DND-41 (cell line): ENCODE data around the gene COQ8B.

Source experiments
- ATAC-seq: fragments of 200-7000 bp; cut with Tn5 transposase; 3 replicates; pipeline ENCODE4 v1.9.1; 2021; ENCODE audit warnings: low read depth; ENCODE audit not compliant: insufficient read depth
- DNase-seq: peaks from one replicate; pipeline ENCODE4 v3.0.0-alpha.2; 2020
- H2AFZ ChIP-seq: 2 replicates; pipeline ENCODE4 v1.6.0; 2012; ENCODE audit warnings: low read depth, low read length
- H3K27ac ChIP-seq: 2 replicates; pipeline ENCODE4 v1.5.1; 2012; ENCODE audit warnings: low read length, inconsistent platforms
- H3K27me3 ChIP-seq: fragments of 200-600 bp; sonication (generic); 2 replicates; pipeline ENCODE4 v1.6.0; 2012; ENCODE audit warnings: low read length, mild to moderate bottlenecking, inconsistent platforms; ENCODE audit not compliant: insufficient read depth, poor library complexity
- H3K36me3 ChIP-seq: 2 replicates; pipeline ENCODE4 v1.5.1; 2012; ENCODE audit warnings: low read length, inconsistent platforms; ENCODE audit not compliant: insufficient read depth
- H3K4me1 ChIP-seq: 2 replicates; pipeline ENCODE4 v1.5.1; 2012; ENCODE audit warnings: mild to moderate bottlenecking, low read length; ENCODE audit not compliant: insufficient read depth
- H3K4me2 ChIP-seq: 2 replicates; pipeline ENCODE4 v1.6.0; 2012; ENCODE audit warnings: mild to moderate bottlenecking, moderate library complexity, low read length, inconsistent platforms; ENCODE audit not compliant: insufficient read depth
- H3K4me3 ChIP-seq, 2 experiments: fragments of 200-600 bp in 1 of 2; shearing (Covaris generic) in 1 of 2; 2 replicates each; pipeline ENCODE4 v1.5.1; 2012 to 2016; ENCODE audit warnings: inconsistent platforms in 2 of 2, low read length in 2 of 2, mild to moderate bottlenecking in 2 of 2, low read depth in 1 of 2, moderate library complexity in 1 of 2
- H3K79me2 ChIP-seq: 2 replicates; pipeline ENCODE4 v1.6.0; 2012; ENCODE audit warnings: low read length, inconsistent platforms; ENCODE audit not compliant: insufficient read depth
- H3K9ac ChIP-seq: 2 replicates; pipeline ENCODE4 v1.6.0; 2012; ENCODE audit warnings: low read depth, mild to moderate bottlenecking, inconsistent platforms, low read length, moderate library complexity
- H3K9me3 ChIP-seq: 2 replicates; pipeline ENCODE4 v1.5.1; 2012; ENCODE audit warnings: low read length, moderate library complexity, mild to moderate bottlenecking, inconsistent platforms; ENCODE audit not compliant: insufficient read depth, severe bottlenecking
- H4K20me1 ChIP-seq: 2 replicates; pipeline ENCODE4 v1.6.0; 2012; ENCODE audit warnings: low read length; ENCODE audit not compliant: insufficient read depth
- CTCF ChIP-seq: IDR thresholded peaks from 2 replicates; pipeline ENCODE4 v1.5.1; 2012; ENCODE audit warnings: borderline replicate concordance, low read length, moderate library complexity, mild to moderate bottlenecking; ENCODE audit not compliant: poor library complexity, severe bottlenecking; ENCODE audit errors: extremely low read depth
- EZH2 ChIP-seq: IDR thresholded peaks from 3 replicates; pipeline ENCODE4 v1.6.1; 2012; ENCODE audit warnings: borderline replicate concordance, low read depth, mild to moderate bottlenecking, moderate library complexity, low read length, inconsistent platforms; ENCODE audit not compliant: severe bottlenecking

Gene COQ8B

GRCh38 chr19:40743926-40744325, 27.2 kb upstream of the COQ8B start:
- H3K4me2 ChIP-seq: no peak overlapping the region
- H3K79me2 ChIP-seq: peaks cover 14% of the 10 kb centered on the region
- DNase-seq: no peak
- no peak for ATAC-seq
- no peak overlapping the region for H2AFZ ChIP-seq
- H3K4me1 ChIP-seq: peaks cover 14% of the 10 kb centered on the region
- no peak for TF ChIP-seq EZH2
- no peak for TF ChIP-seq CTCF
- no peak overlapping the region for H3K4me3 ChIP-seq
- no peak overlapping the region for H3K9ac ChIP-seq
- no peak overlapping the region for H3K27ac ChIP-seq
- no peaks in the 10 kb centered on the region for H3K9me3 ChIP-seq
- peaks cover 24% of the 10 kb centered on the region for H3K36me3 ChIP-seq
- H3K27me3 ChIP-seq: no peaks in the 10 kb centered on the region
- H4K20me1 ChIP-seq: no peaks in the 10 kb centered on the region

GRCh38 chr19:40742886-40743285, 26.2 kb upstream of the COQ8B start:
- Histone ChIP-seq H3K4me2 (no peak overlapping the region), H2AFZ (no peak overlapping the region), H3K9me3 (no peaks in the 10 kb centered on the region), H3K36me3 (peaks cover 24% of the 10 kb centered on the region), H4K20me1 (no peaks in the 10 kb centered on the region), H3K79me2 (peaks cover 4% of the 10 kb centered on the region), H3K9ac (no peak overlapping the region), H3K4me3 (no peak overlapping the region), H3K4me1 (peaks cover 3% of the 10 kb centered on the region; the same call in 1 of the 2 replicates), H3K27me3 (no peaks in the 10 kb centered on the region), H3K27ac (no peak overlapping the region)
- DNase-seq: no peak
- no peak for ATAC-seq
- TF ChIP-seq CTCF (no peak), EZH2 (no peak)

DNA sequence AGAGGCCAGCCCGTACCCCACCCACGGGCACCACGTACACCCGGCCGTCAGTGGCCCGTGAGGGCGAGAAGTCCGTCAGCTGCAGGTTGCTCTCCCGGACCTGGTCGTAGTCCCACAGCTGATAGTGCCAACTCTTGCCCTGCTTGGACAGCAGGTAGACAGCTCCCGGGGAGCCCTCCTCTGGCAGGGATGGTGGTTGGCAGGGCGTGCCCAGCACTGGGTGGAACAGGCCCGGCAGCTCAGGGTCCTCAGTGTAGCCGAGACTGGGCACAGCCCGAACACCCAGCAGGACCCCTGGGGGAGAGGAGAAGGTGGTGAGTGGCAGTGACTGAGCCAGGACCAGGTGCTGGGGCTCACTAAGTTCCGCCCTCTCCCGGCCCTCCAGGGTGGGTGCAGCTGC, 25.8 kb upstream of the COQ8B start:
- TF ChIP-seq CTCF (no peak), EZH2 (no peak)
- no peak overlapping the region for H3K4me2 ChIP-seq
- DNase-seq (no peak), ATAC-seq (peak; percentile 27; the same call in 1 of the 3 replicates)
- peaks cover 27% of the 10 kb centered on the region for H3K36me3 ChIP-seq
- H3K9me3 ChIP-seq: no peaks in the 10 kb centered on the region
- no peak overlapping the region for H3K27ac ChIP-seq
- H2AFZ ChIP-seq: no peak overlapping the region
- H3K4me1 ChIP-seq: no peaks in the 10 kb centered on the region
- no peak overlapping the region for H3K9ac ChIP-seq
- H3K79me2 ChIP-seq: peaks cover under 1% of the 10 kb centered on the region; the same call in 1 of the 2 replicates
- H4K20me1 ChIP-seq: no peaks in the 10 kb centered on the region
- H3K27me3 ChIP-seq: no peaks in the 10 kb centered on the region
- no peak overlapping the region for H3K4me3 ChIP-seq
